H1 (cell line): ENCODE data around the gene FAM221B. TPM values are rescaled to one million over a fixed set of nuclear protein-coding genes. Genes with fewer than 3 reads are reported as not detected.

Experiments used
- CHD2 ChIP-seq: IDR thresholded peaks from 2 replicates; pipeline ENCODE4 v1.6.1; 2012; ENCODE audit warnings: low read length, improper control_type of control experiment
- CREB1 ChIP-seq: IDR thresholded peaks from 2 replicates; pipeline ENCODE4 v1.6.1; 2012; ENCODE audit warnings: inconsistent platforms
- EP300 ChIP-seq, 2 experiments: IDR thresholded peaks; 1 replicate in 1 of 2; 2 replicates in 1 of 2; pipeline ENCODE4 v1.6.1; 2011 to 2012; ENCODE audit warnings: low read depth in 2 of 2, low read length in 2 of 2, mild to moderate bottlenecking in 2 of 2, borderline replicate concordance in 1 of 2, inconsistent platforms in 1 of 2, moderate library complexity in 1 of 2
- GTF2F1 ChIP-seq: IDR thresholded peaks from 2 replicates; pipeline ENCODE4 v1.6.1; 2012; ENCODE audit warnings: low read depth, low read length, improper control_type of control experiment, borderline replicate concordance
- SIN3A ChIP-seq, 2 experiments: IDR thresholded peaks in 1 of 2; conservative IDR thresholded peaks in 1 of 2; 2 replicates each; pipeline ENCODE4 v1.6.1; 2011 to 2012; ENCODE audit warnings: low read length in 2 of 2, improper control_type of control experiment in 1 of 2, low read depth in 1 of 2, mild to moderate bottlenecking in 1 of 2
- TAF1 ChIP-seq: IDR thresholded peaks from 2 replicates; pipeline ENCODE4 v1.6.1; 2011; ENCODE audit warnings: mild to moderate bottlenecking, low read depth, low read length
- polyA plus RNA-seq, 7 experiments: library from polyadenylated mRNA; depleted of rRNA in 3 of 7; stranded (reverse) in 5 of 7; unstranded in 2 of 7; fragments of >200 nt in 5 of 7; fragments of 200-250 nt in 2 of 7; gene quantifications; 1 replicate in 5 of 7; 2 replicates in 1 of 7; 4 replicates in 1 of 7; pipeline versions ENCODE4 v1.2.1 to v1.2.3, GENCODE V29; 2011 to 2013; ENCODE audit warnings: missing spikeins in 2 of 7, mixed read lengths in 2 of 7
- total RNA-seq: library from RNA; stranded (reverse); fragmentation: NEBNext Ultra II Directional; extraction: Animal tissue kit (Norgen Biotek cat#: 25700); gene quantifications from 2 replicates; pipeline ENCODE4 v1.2.1, GENCODE V29; 2021

Gene FAM221B
- total and polyA plus RNA-seq, 2 of the 8 experiments (the other 6 are each of a cell fraction or from before 2014, with no cell fraction given): not detected

DNA sequence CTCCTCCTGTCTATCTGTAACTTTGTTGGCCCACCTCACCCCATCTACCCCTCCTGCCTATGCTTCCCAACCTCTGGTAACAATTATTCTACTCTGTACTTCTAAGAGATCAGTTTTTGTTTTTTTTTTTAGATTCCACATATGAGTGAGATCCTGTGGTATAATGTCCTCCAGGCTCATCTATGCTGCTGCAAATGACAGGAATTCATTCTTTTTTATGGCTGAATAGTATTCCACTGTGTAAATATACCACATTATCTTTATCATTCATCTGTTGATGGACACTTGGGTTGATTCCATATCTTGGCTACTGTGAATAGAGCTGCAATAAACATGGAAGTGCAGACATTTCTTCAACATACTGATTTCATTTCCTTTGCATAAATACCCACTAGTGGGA lies 45.1 kb downstream of the FAM221B start (continued):
- TF ChIP-seq TAF1 (no peak), EP300 (IDR thresholded peaks at IDR 0.05; ENCODE audit: borderline replicate concordance in 1 of 2, low read depth in 2 of 2, low read length in 2 of 2) (no peak), GTF2F1 (no peak), CREB1 (no peak), CHD2 (no peak), SIN3A (conservative IDR thresholded peaks at IDR 0.05 in 1 of 2, IDR thresholded peaks at IDR 0.05 in 1 of 2; ENCODE audit: low read depth in 1 of 2, low read length in 2 of 2) (no peak)
